Measurements from ENCODE around the gene MYL12B.
"Not testable (repeated sequence)": the region's sequence is repeated elsewhere in the genome, so short reads cannot be mapped to it uniquely, and the experiment has no call there.

Gene MYL12B

GRCh38 chr18:3265564-3266033 lies 3.7 kb downstream of the MYL12B start:
- H3K4me3 ChIP-seq (ENCODE audit: low read length) = no peak overlapping the region
- peak; percentile 52 for DNase-seq (ENCODE audit: low read depth)

GRCh38 chr18:3266062-3266608 lies 4.2 kb downstream of the MYL12B start:
- Histone ChIP-seq H3K36me3 (ENCODE audit: control insufficient read depth, insufficient read depth, low read length, severe bottlenecking) (no peaks in the 10 kb centered on the region), H3K4me1 (ENCODE audit: control insufficient read depth, insufficient read depth, low read length) (peaks cover 72% of the 10 kb centered on the region), H3K4me3 (ENCODE audit: low read length) (peak overlapping the region; percentile 9), H3K9ac (ENCODE audit: low read length) (no peak overlapping the region), H3K27me3 (replicated peaks; ENCODE audit: control insufficient read depth, insufficient read depth, low read length) (no peaks in the 10 kb centered on the region), H3K9me3 (ENCODE audit: control insufficient read depth, low read length) (no peaks in the 10 kb centered on the region)
- no peak for DNase-seq (ENCODE audit: low read depth)

More at GRCh38 chr18:3265564-3266033, 3.7 kb downstream of the MYL12B start:
- no peaks in the 10 kb centered on the region for H3K27me3 ChIP-seq (replicated peaks; ENCODE audit: control insufficient read depth, insufficient read depth, low read length)
- H3K4me1 ChIP-seq (ENCODE audit: control insufficient read depth, insufficient read depth, low read length) = peaks cover 75% of the 10 kb centered on the region
- H3K9ac ChIP-seq (ENCODE audit: low read length) = no peak overlapping the region
- no peaks in the 10 kb centered on the region for H3K9me3 ChIP-seq (ENCODE audit: control insufficient read depth, low read length)
- no peaks in the 10 kb centered on the region for H3K36me3 ChIP-seq (ENCODE audit: control insufficient read depth, insufficient read depth, low read length, severe bottlenecking)

GRCh38 chr18:3268306-3268705 lies 6.4 kb downstream of the MYL12B start:
- Histone ChIP-seq H3K27me3 (replicated peaks; ENCODE audit: control insufficient read depth, insufficient read depth, low read length) (no peaks in the 10 kb centered on the region), H3K4me1 (ENCODE audit: control insufficient read depth, insufficient read depth, low read length) (peaks cover 74% of the 10 kb centered on the region), H3K4me3 (ENCODE audit: low read length) (no peak overlapping the region), H3K9me3 (ENCODE audit: control insufficient read depth, low read length) (no peaks in the 10 kb centered on the region), H3K36me3 (ENCODE audit: control insufficient read depth, insufficient read depth, low read length, severe bottlenecking) (peaks cover 6% of the 10 kb centered on the region), H3K9ac (ENCODE audit: low read length) (no peak overlapping the region)
- no peak for DNase-seq (ENCODE audit: low read depth)

- H3K9me3 ChIP-seq (ENCODE audit: control insufficient read depth, low read length) = no peaks in the 10 kb centered on the region
Observed at GRCh38 chr18:3269241-3269913, 7.4 kb downstream of the MYL12B start.

GRCh38 chr18:3269914-3270299 lies 8.0 kb downstream of the MYL12B start:
- Histone ChIP-seq H3K4me1 (ENCODE audit: control insufficient read depth, insufficient read depth, low read length) (peaks cover 58% of the 10 kb centered on the region), H3K4me3 (ENCODE audit: low read length) (peak overlapping the region; percentile 50), H3K9ac (ENCODE audit: low read length) (no peak overlapping the region), H3K36me3 (ENCODE audit: control insufficient read depth, insufficient read depth, low read length, severe bottlenecking) (peaks cover 22% of the 10 kb centered on the region), H3K27me3 (replicated peaks; ENCODE audit: control insufficient read depth, insufficient read depth, low read length) (no peaks in the 10 kb centered on the region), H3K9me3 (ENCODE audit: control insufficient read depth, low read length) (no peaks in the 10 kb centered on the region)
- no peak for DNase-seq (ENCODE audit: low read depth)

More at GRCh38 chr18:3269241-3269913, 7.4 kb downstream of the MYL12B start:
- H3K4me1 ChIP-seq (ENCODE audit: control insufficient read depth, insufficient read depth, low read length) = peaks cover 63% of the 10 kb centered on the region
- H3K36me3 ChIP-seq (ENCODE audit: control insufficient read depth, insufficient read depth, low read length, severe bottlenecking) = peaks cover 17% of the 10 kb centered on the region
- H3K4me3 ChIP-seq (ENCODE audit: low read length) = peak overlapping the region; percentile 50
- DNase-seq (ENCODE audit: low read depth) = no peak
- no peak overlapping the region for H3K9ac ChIP-seq (ENCODE audit: low read length)
- H3K27me3 ChIP-seq (replicated peaks; ENCODE audit: control insufficient read depth, insufficient read depth, low read length) = no peaks in the 10 kb centered on the region

- no peak overlapping the region for H3K9ac ChIP-seq (ENCODE audit: low read length)
- no peak overlapping the region for H3K4me3 ChIP-seq (ENCODE audit: low read length)
- DNase-seq (ENCODE audit: low read depth) = no peak
- H3K4me1 ChIP-seq (ENCODE audit: control insufficient read depth, insufficient read depth, low read length) = peaks cover 30% of the 10 kb centered on the region
- H3K36me3 ChIP-seq (ENCODE audit: control insufficient read depth, insufficient read depth, low read length, severe bottlenecking) = peaks cover 54% of the 10 kb centered on the region
- no peaks in the 10 kb centered on the region for H3K27me3 ChIP-seq (replicated peaks; ENCODE audit: control insufficient read depth, insufficient read depth, low read length)
- no peaks in the 10 kb centered on the region for H3K9me3 ChIP-seq (ENCODE audit: control insufficient read depth, low read length)
Observed at GRCh38 chr18:3273042-3273441, 11.1 kb downstream of the MYL12B start.

- peaks cover 67% of the 10 kb centered on the region for H3K36me3 ChIP-seq (ENCODE audit: control insufficient read depth, insufficient read depth, low read length, severe bottlenecking)
- not testable (repeated sequence) for H3K9me3 ChIP-seq (ENCODE audit: control insufficient read depth, low read length)
Observed at GRCh38 chr18:3277643-3278213, 15.8 kb downstream of the MYL12B start.

GRCh38 chr18:3279201-3280185 lies 17.6 kb downstream of the MYL12B start:
- no peaks in the 10 kb centered on the region for H3K9me3 ChIP-seq (ENCODE audit: control insufficient read depth, low read length)
- peaks cover 49% of the 10 kb centered on the region for H3K36me3 ChIP-seq (ENCODE audit: control insufficient read depth, insufficient read depth, low read length, severe bottlenecking)
- H3K4me3 ChIP-seq (ENCODE audit: low read length) = no peak overlapping the region
- peak overlapping the region; percentile 41 for H3K9ac ChIP-seq (ENCODE audit: low read length)
- no peak for DNase-seq (ENCODE audit: low read depth)
- H3K4me1 ChIP-seq (ENCODE audit: control insufficient read depth, insufficient read depth, low read length) = peaks cover 11% of the 10 kb centered on the region
- no peaks in the 10 kb centered on the region for H3K27me3 ChIP-seq (replicated peaks; ENCODE audit: control insufficient read depth, insufficient read depth, low read length)

More at GRCh38 chr18:3277643-3278213, 15.8 kb downstream of the MYL12B start:
- DNase-seq (ENCODE audit: low read depth); H3K4me3 ChIP-seq (ENCODE audit: low read length); H3K9ac ChIP-seq (ENCODE audit: low read length); H3K27me3 ChIP-seq (replicated peaks; ENCODE audit: control insufficient read depth, insufficient read depth, low read length): not testable (repeated sequence)
- H3K4me1 ChIP-seq (ENCODE audit: control insufficient read depth, insufficient read depth, low read length) = peaks cover 11% of the 10 kb centered on the region

- H3K4me1 ChIP-seq (ENCODE audit: control insufficient read depth, insufficient read depth, low read length) = peaks cover 11% of the 10 kb centered on the region
- H3K4me3 ChIP-seq (ENCODE audit: low read length) = no peak overlapping the region
- peak overlapping the region; percentile 67 for H3K9ac ChIP-seq (ENCODE audit: low read length)
- peaks cover 27% of the 10 kb centered on the region for H3K36me3 ChIP-seq (ENCODE audit: control insufficient read depth, insufficient read depth, low read length, severe bottlenecking)
- H3K27me3 ChIP-seq (replicated peaks; ENCODE audit: control insufficient read depth, insufficient read depth, low read length) = no peaks in the 10 kb centered on the region
- H3K9me3 ChIP-seq (ENCODE audit: control insufficient read depth, low read length) = no peaks in the 10 kb centered on the region
- DNase-seq (ENCODE audit: low read depth) = peak; percentile 94
Observed at GRCh38 chr18:3281456-3282400, 19.8 kb downstream of the MYL12B start.

- DNase-seq (ENCODE audit: low read depth) = no peak
- Histone ChIP-seq H3K27me3 (replicated peaks; ENCODE audit: control insufficient read depth, insufficient read depth, low read length) (no peaks in the 10 kb centered on the region), H3K9me3 (ENCODE audit: control insufficient read depth, low read length) (no peaks in the 10 kb centered on the region), H3K4me3 (ENCODE audit: low read length) (no peak overlapping the region), H3K9ac (ENCODE audit: low read length) (no peak overlapping the region), H3K36me3 (ENCODE audit: control insufficient read depth, insufficient read depth, low read length, severe bottlenecking) (peaks cover 10% of the 10 kb centered on the region), H3K4me1 (ENCODE audit: control insufficient read depth, insufficient read depth, low read length) (peaks cover 11% of the 10 kb centered on the region)
Observed at GRCh38 chr18:3283253-3283863, 21.4 kb downstream of the MYL12B start.

Measured in adipocyte (in vitro differentiated cells).